ENCODE measurements around the gene CACNA1C.

DNA sequence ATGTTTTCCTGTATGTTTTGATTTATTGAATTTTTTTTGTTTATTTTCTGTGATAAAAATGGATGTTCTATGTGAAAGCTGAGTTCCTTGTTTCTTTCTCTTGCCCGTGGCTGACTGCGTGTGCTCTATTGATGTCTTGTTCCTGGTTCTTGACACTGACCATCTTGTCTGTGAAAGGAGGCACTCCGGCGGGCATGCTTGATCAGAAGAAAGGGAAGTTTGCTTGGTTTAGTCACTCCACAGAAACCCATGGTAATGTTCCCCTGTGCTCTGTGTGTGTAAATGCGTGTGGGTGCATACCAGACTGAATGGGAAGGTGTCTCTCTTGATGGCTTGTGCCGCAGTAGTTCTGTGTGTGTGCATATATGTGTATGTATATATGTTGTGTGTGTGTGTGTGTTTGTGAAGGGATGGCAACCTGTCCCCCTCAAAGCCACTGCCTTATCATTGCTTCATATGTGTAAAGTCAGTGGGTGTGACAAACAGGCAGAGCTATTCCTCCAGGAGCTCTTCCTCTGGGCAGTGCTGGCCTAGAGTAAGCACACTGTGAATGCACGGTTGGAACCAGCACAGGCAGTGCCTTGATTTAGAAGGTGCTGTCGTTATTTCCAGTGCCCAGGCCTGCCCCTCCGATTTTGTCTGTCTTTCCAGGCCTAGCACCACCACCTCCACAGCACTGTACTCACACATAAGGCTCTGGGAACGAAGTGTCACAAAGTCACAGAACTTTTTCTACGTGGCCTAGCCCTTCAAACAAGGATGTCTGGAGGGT is 494.7 kb downstream of the CACNA1C start:
- no peak for TF ChIP-seq RB1 (IDR thresholded peaks at IDR 0.05; ENCODE audit: borderline replicate concordance)
- TF ChIP-seq, protein P1, sequence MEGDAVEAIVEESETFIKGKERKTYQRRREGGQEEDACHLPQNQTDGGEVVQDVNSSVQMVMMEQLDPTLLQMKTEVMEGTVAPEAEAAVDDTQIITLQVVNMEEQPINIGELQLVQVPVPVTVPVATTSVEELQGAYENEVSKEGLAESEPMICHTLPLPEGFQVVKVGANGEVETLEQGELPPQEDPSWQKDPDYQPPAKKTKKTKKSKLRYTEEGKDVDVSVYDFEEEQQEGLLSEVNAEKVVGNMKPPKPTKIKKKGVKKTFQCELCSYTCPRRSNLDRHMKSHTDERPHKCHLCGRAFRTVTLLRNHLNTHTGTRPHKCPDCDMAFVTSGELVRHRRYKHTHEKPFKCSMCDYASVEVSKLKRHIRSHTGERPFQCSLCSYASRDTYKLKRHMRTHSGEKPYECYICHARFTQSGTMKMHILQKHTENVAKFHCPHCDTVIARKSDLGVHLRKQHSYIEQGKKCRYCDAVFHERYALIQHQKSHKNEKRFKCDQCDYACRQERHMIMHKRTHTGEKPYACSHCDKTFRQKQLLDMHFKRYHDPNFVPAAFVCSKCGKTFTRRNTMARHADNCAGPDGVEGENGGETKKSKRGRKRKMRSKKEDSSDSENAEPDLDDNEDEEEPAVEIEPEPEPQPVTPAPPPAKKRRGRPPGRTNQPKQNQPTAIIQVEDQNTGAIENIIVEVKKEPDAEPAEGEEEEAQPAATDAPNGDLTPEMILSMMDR (IDR thresholded peaks at IDR 0.05 in 2 of 3, conservative IDR thresholded peaks at IDR 0.05 in 1 of 3; ENCODE audit: control insufficient read depth in 2 of 3, extremely low read depth in 1 of 3, insufficient read depth in 1 of 3, low read depth in 3 of 3, low read length in 3 of 3), result no peak

Data from GM12878 (cell line).